IMR-90 (cell line): ENCODE measurements around the gene CCDC9.

Experiments
- BHLHE40 ChIP-seq: fragments of 150-350 bp; IDR thresholded peaks from 2 replicates; pipeline ENCODE4 v1.6.1; 2016; ENCODE audit warnings: mild to moderate bottlenecking, low read depth, low read length
- FOS ChIP-seq: fragments of 150-350 bp; IDR thresholded peaks from 2 replicates; pipeline ENCODE4 v1.6.1; 2016; ENCODE audit warnings: low read depth, low read length
- MXI1 ChIP-seq: IDR thresholded peaks from 2 replicates; pipeline ENCODE4 v1.6.1; 2012; ENCODE audit warnings: low read depth, mild to moderate bottlenecking, low read length, moderate library complexity, borderline replicate concordance
- NFE2L2 ChIP-seq: fragments of 150-350 bp; IDR thresholded peaks from 2 replicates; pipeline ENCODE4 v1.6.1; 2016; ENCODE audit warnings: low read depth, mild to moderate bottlenecking, low read length
- POLR2A ChIP-seq: IDR thresholded peaks from 2 replicates; pipeline ENCODE4 v1.6.1; 2012; ENCODE audit warnings: mild to moderate bottlenecking, low read depth, low read length
- RCOR1 ChIP-seq: IDR thresholded peaks from 2 replicates; pipeline ENCODE4 v1.6.1; 2012; ENCODE audit warnings: mild to moderate bottlenecking, low read length, improper control_type of control experiment; ENCODE audit not compliant: insufficient replicate concordance
- RFX5 ChIP-seq: IDR thresholded peaks from 2 replicates; pipeline ENCODE4 v1.8.0; 2012; ENCODE audit warnings: low read depth, mild to moderate bottlenecking, low read length, moderate library complexity
- TF ChIP-seq, protein P1 (sequence below): conservative IDR thresholded peaks from 2 replicates; pipeline ENCODE4 v1.5.1; 2012; ENCODE audit warnings: mild to moderate bottlenecking, low read depth, low read length, improper control_type of control experiment
- TF ChIP-seq, protein P2 (sequence below): fragments of 150-350 bp; IDR thresholded peaks from 2 replicates; pipeline ENCODE4 v1.6.1; 2016; ENCODE audit warnings: low read depth, mild to moderate bottlenecking, low read length, moderate library complexity, borderline replicate concordance

DNA sequence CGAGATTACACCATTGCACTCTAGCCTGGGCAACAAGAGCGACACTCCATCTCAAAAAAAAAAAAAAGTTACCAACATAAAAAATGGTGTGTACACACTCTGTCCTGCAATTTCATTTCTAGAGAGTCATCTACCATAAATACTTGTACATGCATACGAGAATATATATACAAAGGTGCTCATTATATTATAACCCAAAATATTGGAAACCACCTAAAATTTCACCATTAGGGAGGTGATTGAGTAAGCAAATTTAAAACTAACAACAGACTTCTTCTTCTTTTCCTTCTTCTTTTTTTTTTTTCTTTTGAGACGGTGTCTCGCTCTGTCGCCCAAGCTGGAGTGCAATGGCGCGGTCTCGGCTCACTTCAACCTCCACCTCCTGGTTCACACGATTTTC is 45.9 kb downstream of the CCDC9 start:
- TF ChIP-seq POLR2A: no peak
- TF ChIP-seq, protein P1, sequence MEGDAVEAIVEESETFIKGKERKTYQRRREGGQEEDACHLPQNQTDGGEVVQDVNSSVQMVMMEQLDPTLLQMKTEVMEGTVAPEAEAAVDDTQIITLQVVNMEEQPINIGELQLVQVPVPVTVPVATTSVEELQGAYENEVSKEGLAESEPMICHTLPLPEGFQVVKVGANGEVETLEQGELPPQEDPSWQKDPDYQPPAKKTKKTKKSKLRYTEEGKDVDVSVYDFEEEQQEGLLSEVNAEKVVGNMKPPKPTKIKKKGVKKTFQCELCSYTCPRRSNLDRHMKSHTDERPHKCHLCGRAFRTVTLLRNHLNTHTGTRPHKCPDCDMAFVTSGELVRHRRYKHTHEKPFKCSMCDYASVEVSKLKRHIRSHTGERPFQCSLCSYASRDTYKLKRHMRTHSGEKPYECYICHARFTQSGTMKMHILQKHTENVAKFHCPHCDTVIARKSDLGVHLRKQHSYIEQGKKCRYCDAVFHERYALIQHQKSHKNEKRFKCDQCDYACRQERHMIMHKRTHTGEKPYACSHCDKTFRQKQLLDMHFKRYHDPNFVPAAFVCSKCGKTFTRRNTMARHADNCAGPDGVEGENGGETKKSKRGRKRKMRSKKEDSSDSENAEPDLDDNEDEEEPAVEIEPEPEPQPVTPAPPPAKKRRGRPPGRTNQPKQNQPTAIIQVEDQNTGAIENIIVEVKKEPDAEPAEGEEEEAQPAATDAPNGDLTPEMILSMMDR: no peak
- TF ChIP-seq MXI1: no peak
- TF ChIP-seq BHLHE40: no peak
- TF ChIP-seq FOS: no peak
- no peak for TF ChIP-seq RCOR1
- TF ChIP-seq RFX5: no peak
- TF ChIP-seq NFE2L2: no peak
- TF ChIP-seq, protein P2, sequence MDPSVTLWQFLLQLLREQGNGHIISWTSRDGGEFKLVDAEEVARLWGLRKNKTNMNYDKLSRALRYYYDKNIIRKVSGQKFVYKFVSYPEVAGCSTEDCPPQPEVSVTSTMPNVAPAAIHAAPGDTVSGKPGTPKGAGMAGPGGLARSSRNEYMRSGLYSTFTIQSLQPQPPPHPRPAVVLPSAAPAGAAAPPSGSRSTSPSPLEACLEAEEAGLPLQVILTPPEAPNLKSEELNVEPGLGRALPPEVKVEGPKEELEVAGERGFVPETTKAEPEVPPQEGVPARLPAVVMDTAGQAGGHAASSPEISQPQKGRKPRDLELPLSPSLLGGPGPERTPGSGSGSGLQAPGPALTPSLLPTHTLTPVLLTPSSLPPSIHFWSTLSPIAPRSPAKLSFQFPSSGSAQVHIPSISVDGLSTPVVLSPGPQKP: no peak
